Type B pancreatic cell (in vitro differentiated cells): ENCODE data around the gene MS4A12. TPM values are rescaled to one million over a fixed set of nuclear protein-coding genes. Genes with fewer than 3 reads are reported as not detected.
"Not testable (repeated sequence)": the region's sequence is repeated elsewhere in the genome, so short reads cannot be mapped to it uniquely, and the experiment has no call there.

Experiments used
- DNase-seq: peaks from one replicate; pipeline ENCODE4 v3.0.0; 2021; ENCODE audit warnings: mixed read lengths; ENCODE audit not compliant: unreplicated experiment; ENCODE audit errors: extremely low spot score
- H3K27ac Mint-ChIP-seq: 2 replicates; pipeline ENCODE4 v1.8.0; 2021; ENCODE audit warnings: mild to moderate bottlenecking, mixed read lengths
- H3K27me3 Mint-ChIP-seq: 2 replicates; pipeline ENCODE4 v1.8.0; 2021; ENCODE audit warnings: mixed read lengths
- H3K36me3 Mint-ChIP-seq: 2 replicates; pipeline ENCODE4 v1.8.0; 2021; ENCODE audit warnings: mixed read lengths
- H3K4me1 Mint-ChIP-seq: one replicate; pipeline ENCODE4 v1.8.0; 2021; ENCODE audit warnings: mixed read lengths; ENCODE audit not compliant: unreplicated experiment
- H3K4me3 Mint-ChIP-seq: 2 replicates; pipeline ENCODE4 v1.8.0; 2021; ENCODE audit warnings: mild to moderate bottlenecking, mixed read lengths
- H3K9me3 Mint-ChIP-seq: 2 replicates; pipeline ENCODE4 v1.8.0; 2021; ENCODE audit warnings: mixed read lengths
- CTCF ChIP-seq: fragments of 200-600 bp; sonication (generic); conservative IDR thresholded peaks from 2 replicates; pipeline ENCODE4 v1.5.0; 2021; ENCODE audit warnings: antibody characterized with exemption, mild to moderate bottlenecking
- long read RNA-seq: library from polyadenylated mRNA; unstranded; transcript quantifications from one replicate; pipeline ENCODE4 v2.0.0, GENCODE V29; 2020
- total RNA-seq: library from RNA; stranded (reverse); gene quantifications from 2 replicates; pipeline ENCODE4 v1.2.1, GENCODE V29; 2021; ENCODE audit warnings: low replicate concordance

Gene MS4A12
- total RNA-seq: not detected in 2 replicates
- long read RNA-seq: 0 reads

DNA sequence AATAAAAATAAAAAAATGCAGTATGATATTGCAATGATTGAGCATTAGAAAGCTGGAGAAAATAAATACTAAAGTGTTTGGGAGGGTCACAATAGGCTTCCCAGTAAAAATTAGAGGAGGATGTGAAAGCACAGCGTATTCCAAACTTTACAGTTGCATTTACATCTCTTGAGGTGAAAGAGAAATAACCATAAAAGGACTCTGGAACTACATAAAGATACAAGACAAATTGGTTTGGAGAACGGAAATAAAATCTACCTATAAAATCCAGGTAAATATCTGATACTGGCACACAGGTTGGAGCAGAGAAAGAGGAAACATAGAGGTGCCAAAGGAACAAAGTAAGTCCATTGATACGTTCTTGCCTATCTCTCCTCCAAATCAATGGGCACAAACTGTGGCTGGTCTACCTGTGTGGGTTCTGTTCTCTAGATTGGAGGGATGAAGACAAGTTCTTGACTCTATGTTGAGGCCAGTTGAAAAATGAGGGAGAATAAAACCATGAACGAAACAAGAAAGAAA, at the start of gene MS4A12:
Gene MS4A12, plus strand, starts transcription at position 291 of the 522 bp plus-strand sequence. CDS start 4,541 bp downstream, outside the sequence.
- no peak within 1 kb of the TSS for H3K4me3 Mint-ChIP-seq
- H3K36me3 Mint-ChIP-seq: no peaks in the 10 kb centered on the region
- no peaks in the 10 kb centered on the region for H3K27me3 Mint-ChIP-seq
- no peak within 1 kb of the TSS for H3K27ac Mint-ChIP-seq
- no peaks in the 10 kb centered on the region for H3K4me1 Mint-ChIP-seq
- DNase-seq: no peak
- H3K9me3 Mint-ChIP-seq: no peaks in the 10 kb centered on the region
- TF ChIP-seq CTCF: no peak

GRCh38 chr11:60447070-60447469, 45.5 kb upstream of the MS4A12 start:
- H3K36me3 Mint-ChIP-seq: no peaks in the 10 kb centered on the region
- H3K4me3 Mint-ChIP-seq: no peak overlapping the region
- TF ChIP-seq CTCF: no peak
- H3K27ac Mint-ChIP-seq: no peak overlapping the region
- DNase-seq: no peak
- H3K4me1 Mint-ChIP-seq: no peaks in the 10 kb centered on the region
- H3K9me3 Mint-ChIP-seq: no peaks in the 10 kb centered on the region
- no peaks in the 10 kb centered on the region for H3K27me3 Mint-ChIP-seq

DNA sequence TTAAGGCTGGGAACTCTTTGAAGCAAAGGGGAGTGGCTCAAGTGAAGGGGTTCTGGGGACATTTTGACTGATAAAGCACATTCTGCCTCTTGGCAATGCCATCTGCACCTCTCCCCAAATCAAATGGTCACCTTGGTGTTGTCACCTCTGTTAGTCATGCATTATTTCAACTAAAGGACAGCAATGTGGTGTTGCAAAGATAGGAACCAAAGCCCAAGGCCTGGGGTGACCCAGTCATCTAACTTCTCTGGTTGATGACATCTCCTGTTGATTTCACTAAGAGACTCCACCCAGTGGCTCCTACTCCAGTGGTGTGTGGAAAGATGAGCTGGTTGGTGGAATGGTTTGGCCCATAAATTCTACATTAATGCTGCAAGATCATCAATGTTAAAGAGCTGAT, 44.7 kb upstream of the MS4A12 start:
- H3K27ac Mint-ChIP-seq: no peak overlapping the region
- H3K36me3 Mint-ChIP-seq: no peaks in the 10 kb centered on the region
- no peak for TF ChIP-seq CTCF
- no peaks in the 10 kb centered on the region for H3K4me1 Mint-ChIP-seq
- no peaks in the 10 kb centered on the region for H3K27me3 Mint-ChIP-seq
- H3K9me3 Mint-ChIP-seq: no peaks in the 10 kb centered on the region
- no peak overlapping the region for H3K4me3 Mint-ChIP-seq
- no peak for DNase-seq

DNA sequence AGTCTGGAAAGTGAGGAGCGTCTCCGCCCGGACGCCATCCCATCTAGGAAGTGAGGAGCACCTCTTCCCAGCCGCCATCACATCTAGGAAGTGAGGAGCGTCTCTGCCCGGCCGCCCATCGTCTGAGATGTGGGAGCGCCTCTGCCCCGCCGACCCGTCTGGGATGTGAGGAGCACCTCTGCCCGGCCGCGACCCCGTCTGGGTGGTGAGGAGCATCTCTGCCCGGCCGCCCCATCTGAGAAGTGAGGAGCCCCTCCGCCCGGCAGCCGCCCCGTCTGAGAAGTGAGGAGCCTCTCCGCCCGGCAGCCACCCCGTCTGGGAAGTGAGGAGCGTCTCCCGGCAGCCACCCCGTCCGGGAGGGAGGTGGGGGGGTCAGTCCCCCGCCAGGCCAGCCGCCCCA, 41.4 kb upstream of the MS4A12 start:
- not testable (repeated sequence) for H3K4me1 Mint-ChIP-seq, H3K27ac Mint-ChIP-seq, DNase-seq, H3K36me3 Mint-ChIP-seq, H3K4me3 Mint-ChIP-seq, H3K27me3 Mint-ChIP-seq, H3K9me3 Mint-ChIP-seq

DNA sequence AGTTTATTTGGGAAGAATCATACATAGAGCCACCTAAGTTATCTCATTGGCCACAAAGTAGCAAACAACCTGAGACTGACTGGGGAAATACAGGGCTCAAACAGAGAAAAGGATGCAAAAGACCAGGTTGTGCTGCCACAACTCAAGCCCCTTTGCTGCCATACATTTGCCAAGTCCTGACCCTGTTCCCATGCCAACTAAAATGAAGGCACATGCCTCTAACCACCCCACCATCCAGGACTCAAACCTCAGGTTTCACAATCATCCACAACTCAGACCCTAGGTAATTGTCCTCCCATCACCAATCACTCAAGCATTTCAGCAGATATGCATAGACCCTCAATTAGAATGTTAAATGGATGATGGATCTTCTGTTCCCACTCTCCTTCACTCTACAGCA, 38.4 kb upstream of the MS4A12 start:
- TF ChIP-seq CTCF: no peak
- H3K4me1 Mint-ChIP-seq: no peaks in the 10 kb centered on the region

DNA sequence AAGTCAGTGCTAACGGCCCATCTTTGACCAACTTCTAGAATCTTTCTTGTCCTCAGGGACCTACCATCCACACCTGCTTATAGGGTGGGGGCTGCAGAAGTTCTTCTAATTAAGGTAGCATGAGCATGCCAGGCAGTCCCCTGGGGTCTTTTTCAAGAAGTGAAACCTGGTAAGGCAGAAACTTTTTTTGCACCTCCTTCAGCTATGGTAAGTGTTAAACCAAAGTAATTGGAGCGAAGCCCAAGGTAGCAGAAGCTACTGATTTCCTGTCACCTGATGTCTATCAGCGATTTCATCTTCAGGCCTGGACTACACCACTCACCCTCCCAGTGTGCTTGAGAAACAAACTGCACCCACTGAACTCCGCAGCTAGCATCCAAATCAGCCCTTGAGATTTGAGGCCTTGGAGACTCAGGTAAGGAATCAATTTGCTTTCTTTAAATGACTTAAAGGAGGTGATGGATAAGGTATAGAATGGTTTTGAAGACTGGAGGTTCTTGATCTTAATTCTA, 37.0 kb upstream of the MS4A12 start, which contains the start of gene MS4A1:
Gene MS4A1, plus strand, starts transcription at position 317 of the 512 bp plus-strand sequence. CDS start 6,528 bp downstream, outside the sequence.
- no peak for TF ChIP-seq CTCF
- DNase-seq: no peak
- peaks cover 5% of the 10 kb centered on the region for H3K27me3 Mint-ChIP-seq
- H3K4me1 Mint-ChIP-seq: no peaks in the 10 kb centered on the region
- H3K4me3 Mint-ChIP-seq: no peak within 1 kb of the TSS
- no peaks in the 10 kb centered on the region for H3K9me3 Mint-ChIP-seq
- H3K36me3 Mint-ChIP-seq: no peaks in the 10 kb centered on the region
- no peak within 1 kb of the TSS for H3K27ac Mint-ChIP-seq

More for the DNA sequence above, 38.4 kb upstream of the MS4A12 start:
- H3K27ac Mint-ChIP-seq: no peak overlapping the region
- DNase-seq: no peak
- H3K36me3 Mint-ChIP-seq: no peaks in the 10 kb centered on the region
- H3K9me3 Mint-ChIP-seq: no peaks in the 10 kb centered on the region
- peaks cover 5% of the 10 kb centered on the region for H3K27me3 Mint-ChIP-seq
- H3K4me3 Mint-ChIP-seq: no peak overlapping the region
